Panc1 (cell line): ENCODE measurements around the gene MCF2L.
"Not testable (repeated sequence)": the region's sequence is repeated elsewhere in the genome, so short reads cannot be mapped to it uniquely, and the experiment has no call there.

Source experiments
- CTCF ChIP-seq: fragments of 450-650 bp; IDR thresholded peaks from 2 replicates; pipeline ENCODE4 v1.5.1; 2017; ENCODE audit warnings: mild to moderate bottlenecking
- POLR2AphosphoS5 ChIP-seq: IDR thresholded peaks from 2 replicates; pipeline ENCODE4 v1.6.1; 2012; ENCODE audit warnings: mild to moderate bottlenecking, low read depth, low read length, moderate library complexity
- REST ChIP-seq, 2 experiments: IDR thresholded peaks; 2 replicates each; pipeline ENCODE4 v1.6.1; 2011 to 2012; ENCODE audit warnings: low read depth in 2 of 2, control low read depth in 1 of 2, low read length in 1 of 2, mild to moderate bottlenecking in 1 of 2, moderate library complexity in 1 of 2; ENCODE audit not compliant: insufficient read depth in 1 of 2
- SIN3A ChIP-seq: IDR thresholded peaks from 2 replicates; pipeline ENCODE4 v1.6.1; 2012; ENCODE audit warnings: low read depth, mild to moderate bottlenecking, low read length, moderate library complexity, borderline replicate concordance; ENCODE audit not compliant: insufficient read depth
- TCF7L2 ChIP-seq: IDR thresholded peaks from 2 replicates; pipeline ENCODE4 v1.6.1; 2011; ENCODE audit warnings: mild to moderate bottlenecking, low read depth, low read length, inconsistent platforms

- not testable (repeated sequence) for TF ChIP-seq CTCF; TCF7L2; REST (IDR thresholded peaks at IDR 0.05; ENCODE audit: insufficient read depth in 1 of 2, low read depth in 2 of 2, low read length in 1 of 2); POLR2AphosphoS5; SIN3A
Observed at GRCh38 chr13:113057559-113057958, 88.5 kb downstream of the MCF2L start.
